Esophagus squamous epithelium (tissue), 5 donors: ENCODE results near the gene EXOC6. TPM values are rescaled to one million over a fixed set of nuclear protein-coding genes. Genes with fewer than 3 reads are reported as not detected.

Experiments
- DNase-seq: peaks from one replicate; lab custom pipeline; 2025; lab: John Stamatoyannopoulos, UW
- H3K27ac ChIP-seq, 4 donors: fragments of 200-600 bp; sonication (generic); one replicate each; pipeline ENCODE4 v1.5.1; 2016 to 2019; ENCODE audit warnings: mild to moderate bottlenecking in 1 of 4
- H3K27me3 ChIP-seq, 4 donors: fragments of 200-600 bp; sonication (generic); 1 replicate in 3 of 4; 2 replicates in 1 of 4; pipeline versions ENCODE4 v1.5.1 to v1.6.0; 2017 to 2021; ENCODE audit warnings: antibody characterized with exemption in 1 of 4
- H3K36me3 ChIP-seq, 3 donors: fragments of 200-600 bp; sonication (generic); one replicate each; pipeline ENCODE4 v1.5.1; 2016 to 2019
- H3K4me1 ChIP-seq, 3 donors: fragments of 200-600 bp; sonication (generic); one replicate each; pipeline ENCODE4 v1.5.1; 2017 to 2019
- H3K4me3 ChIP-seq, 4 donors: fragments of 200-600 bp; sonication (generic); 1 replicate in 3 of 4; 2 replicates in 1 of 4; pipeline ENCODE4 v1.5.1; 2016 to 2019; ENCODE audit warnings: mild to moderate bottlenecking in 2 of 4, moderate library complexity in 1 of 4
- H3K9me3 ChIP-seq, 3 donors: fragments of 200-600 bp; sonication (generic); one replicate each; pipeline ENCODE4 v1.5.1; 2016 to 2019
- CTCF ChIP-seq, 6 experiments: fragments of 450-650 bp in 4 of 6; fragments of 200-600 bp in 2 of 6; sonication (generic) in 2 of 6; IDR thresholded peaks; one replicate each; pipeline ENCODE4 v1.5.1; 2016 to 2019; ENCODE audit warnings: antibody characterized with exemption in 6 of 6, mild to moderate bottlenecking in 4 of 6, moderate library complexity in 4 of 6
- POLR2A ChIP-seq, 4 donors: fragments of 450-650 bp; IDR thresholded peaks; one replicate each; pipeline ENCODE4 v1.6.1; 2017; ENCODE audit warnings: antibody characterized with exemption in 4 of 4, mild to moderate bottlenecking in 4 of 4, moderate library complexity in 3 of 4
- WGBS, 2 donors: methylation state at CpG; one replicate each; pipeline ENCODE4 v1.1.5; 2018; 5-methylcytosine and 5-hydroxymethylcytosine counted together
- intact Hi-C: fragments of 100-400 bp; cut with DNase I; formaldehyde crosslinking; loops from one replicate; pipeline ENCODE4 v1.15.0; 2022
- total RNA-seq, 4 donors: library from RNA; depleted of rRNA; stranded (reverse); fragments of >200 nt; gene quantifications; one replicate each; pipeline ENCODE4 v1.1.0, GENCODE V29; 2016
- donor health status: DM: yes; HTN: yes; CAD: no.

EXOC6 gene
- total RNA-seq, 4 donors from 2014 or later, result 1.3 to 9.5 (median 5.6) TPM

GRCh38 chr10:92816091-92816531 lies 32.2 kb upstream of the EXOC6 start:
- no peak for DNase-seq
- no peaks in the 10 kb centered on the region for H3K4me1 ChIP-seq
- intact Hi-C loops, result no loop called here
- TF ChIP-seq CTCF (IDR thresholded peaks at IDR 0.05), result peak in 1 of 6 experiments; percentile 13
- no peak for TF ChIP-seq POLR2A (IDR thresholded peaks at IDR 0.05)
- H3K27me3 ChIP-seq, result peaks cover 0 to 13% (median 0%) of the 10 kb centered on the region in 4 donors
- no peaks in the 10 kb centered on the region for H3K36me3 ChIP-seq
- no peak overlapping the region for H3K4me3 ChIP-seq
- peak overlapping the region in 1 of 4 donors; percentile 14 for H3K27ac ChIP-seq
- H3K9me3 ChIP-seq, result no peaks in the 10 kb centered on the region
- 26 to 33% methylated on average over 1 of the region's 1 CpG for WGBS, 2 donors

GRCh38 chr10:92822060-92822634 lies 26.2 kb upstream of the EXOC6 start:
- H3K9me3 ChIP-seq, result no peaks in the 10 kb centered on the region
- no peaks in the 10 kb centered on the region for H3K27me3 ChIP-seq
- H3K4me3 ChIP-seq, result no peak overlapping the region
- WGBS, 2 donors, result 7 to 10% methylated on average over 6 of the region's 6 CpGs
- TF ChIP-seq POLR2A (IDR thresholded peaks at IDR 0.05), result no peak
- no peak for TF ChIP-seq CTCF (IDR thresholded peaks at IDR 0.05)
- peaks cover 0 to 14% (median 7%) of the 10 kb centered on the region in 3 donors for H3K4me1 ChIP-seq
- H3K36me3 ChIP-seq, result no peaks in the 10 kb centered on the region
- no peak for DNase-seq
- intact Hi-C loops, result no loop called here
- H3K27ac ChIP-seq, result peak overlapping the region; percentile 15 to 74 (median 68)

DNA sequence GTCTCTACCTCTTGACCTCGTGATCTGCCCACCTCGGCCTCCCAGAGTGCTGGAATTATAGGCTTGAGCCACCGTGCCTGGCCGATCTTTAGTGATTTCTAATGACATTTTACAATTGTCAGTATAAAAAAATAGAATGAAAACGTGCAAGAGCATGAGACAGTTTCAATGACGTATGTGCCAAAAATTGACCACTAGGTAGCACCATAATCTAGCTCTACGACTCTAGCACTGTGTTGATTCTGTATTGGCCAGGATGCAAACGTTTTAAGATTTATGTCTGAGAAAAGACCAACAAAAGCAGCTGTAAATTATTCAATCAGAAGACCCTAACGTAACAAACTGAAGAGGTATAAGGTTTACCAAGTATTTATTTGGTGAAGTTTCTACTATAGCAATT lies 25.4 kb upstream of the EXOC6 start:
- Histone ChIP-seq H3K9me3 (no peaks in the 10 kb centered on the region), H3K36me3 (no peaks in the 10 kb centered on the region), H3K4me3 (no peak overlapping the region), H3K27me3 (no peaks in the 10 kb centered on the region), H3K4me1 (peaks cover 0 to 14% (median 7%) of the 10 kb centered on the region in 3 donors), H3K27ac (peak overlapping the region in 3 of 4 donors; percentile 15 to 70 (median 67))
- 64 to 75% methylated on average over 9 of the region's 9 CpGs for WGBS, 2 donors
- TF ChIP-seq POLR2A (IDR thresholded peaks at IDR 0.05), result no peak
- TF ChIP-seq CTCF (IDR thresholded peaks at IDR 0.05), result peak in 1 of 6 experiments; percentile 21
- no peak for DNase-seq
- intact Hi-C loops, result no loop called here

DNA sequence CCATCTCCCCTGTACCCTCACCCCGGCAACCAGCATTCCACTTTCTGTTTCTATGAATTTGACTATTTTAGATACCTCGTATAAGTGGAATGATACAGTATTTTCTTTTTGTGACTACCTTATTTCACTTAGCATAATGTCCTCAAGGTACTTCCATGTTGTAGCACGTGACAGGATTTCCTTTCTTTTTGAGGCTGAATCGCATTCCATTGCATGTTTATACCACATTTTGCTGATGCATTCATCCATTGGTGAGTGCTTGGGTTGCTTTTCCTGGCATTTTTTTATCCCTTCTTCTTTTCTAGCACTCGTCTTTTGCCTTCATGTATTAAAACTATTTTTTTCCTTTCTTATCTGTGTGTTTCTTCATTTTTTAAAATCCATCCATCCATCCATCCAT lies 22.3 kb upstream of the EXOC6 start:
- no peak overlapping the region for H3K4me3 ChIP-seq
- no peaks in the 10 kb centered on the region for H3K9me3 ChIP-seq
- intact Hi-C loops, result no loop called here
- WGBS, 2 donors, result 59 to 65% methylated on average over 5 of the region's 5 CpGs
- H3K36me3 ChIP-seq, result no peaks in the 10 kb centered on the region
- TF ChIP-seq CTCF (IDR thresholded peaks at IDR 0.05) (no peak), POLR2A (IDR thresholded peaks at IDR 0.05) (no peak)
- H3K4me1 ChIP-seq, result peaks cover 0 to 14% (median 7%) of the 10 kb centered on the region in 3 donors
- no peaks in the 10 kb centered on the region for H3K27me3 ChIP-seq
- DNase-seq, result no peak
- H3K27ac ChIP-seq, result no peak overlapping the region

DNA sequence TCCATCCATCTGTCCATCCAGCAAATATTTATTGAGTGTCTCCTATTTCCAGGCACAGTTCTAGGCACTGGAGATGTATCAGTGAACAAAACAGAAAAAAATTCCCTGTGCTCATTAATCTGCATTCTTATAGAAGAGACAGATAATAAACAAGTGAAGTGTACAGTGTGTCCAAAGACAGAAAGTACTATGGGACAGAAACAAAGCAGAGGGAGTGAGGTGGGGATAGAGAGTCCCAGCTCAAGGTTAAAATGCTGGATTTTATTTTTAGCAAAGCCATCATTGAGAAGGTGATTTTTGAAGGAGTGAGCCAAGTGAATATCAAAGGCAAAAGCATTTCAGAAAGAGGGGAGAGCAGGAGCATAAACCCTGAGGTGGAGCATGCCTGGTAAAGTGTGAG lies 21.8 kb upstream of the EXOC6 start:
- no peaks in the 10 kb centered on the region for H3K36me3 ChIP-seq
- TF ChIP-seq CTCF (IDR thresholded peaks at IDR 0.05), result no peak
- no peak for TF ChIP-seq POLR2A (IDR thresholded peaks at IDR 0.05)
- H3K4me3 ChIP-seq, result no peak overlapping the region
- no peaks in the 10 kb centered on the region for H3K9me3 ChIP-seq
- intact Hi-C loops, result no loop called here
- H3K4me1 ChIP-seq, result peaks cover 0 to 13% (median 7%) of the 10 kb centered on the region in 3 donors
- no peak for DNase-seq
- no peaks in the 10 kb centered on the region for H3K27me3 ChIP-seq
- H3K27ac ChIP-seq, result no peak overlapping the region
